Stimulated activated CD4-positive, alpha-beta T cell treated with anti-CD3 and anti-CD28 coated beads, Interleukin-4, amount 100 ng/mL, for 1 hour (primary cell): ENCODE measurements around the gene OPN4.

Experiments
- DNase-seq: peaks from one replicate; pipeline ENCODE4 v3.0.0-alpha.2; 2020

The OPN4 gene

GRCh38 chr10:86705905-86706304 is 51.6 kb downstream of the OPN4 start:
- no peak for DNase-seq

- DNase-seq = no peak
Measured at GRCh38 chr10:86706401-86706841, 52.1 kb downstream of the OPN4 start.

- no peak for DNase-seq
Measured at GRCh38 chr10:86706977-86707376, 52.6 kb downstream of the OPN4 start.

- no peak for DNase-seq
Measured at GRCh38 chr10:86707505-86707904, 53.2 kb downstream of the OPN4 start.

- DNase-seq = no peak
Measured at GRCh38 chr10:86708068-86708782, 53.9 kb downstream of the OPN4 start.

- DNase-seq = no peak
Measured at GRCh38 chr10:86708783-86709380, 54.5 kb downstream of the OPN4 start.

GRCh38 chr10:86709396-86710185 is 55.2 kb downstream of the OPN4 start:
- DNase-seq = no peak

- DNase-seq = peak; percentile 83
Measured at GRCh38 chr10:86710987-86711512, 56.7 kb downstream of the OPN4 start.

GRCh38 chr10:86711513-86712316 is 57.4 kb downstream of the OPN4 start:
- DNase-seq = peak; percentile 62

- DNase-seq = no peak
Measured at GRCh38 chr10:86712317-86712707, 58.0 kb downstream of the OPN4 start.

- no peak for DNase-seq
Measured at GRCh38 chr10:86715156-86715795, 60.9 kb downstream of the OPN4 start.

- no peak for DNase-seq
Measured at GRCh38 chr10:86715836-86716235, 61.5 kb downstream of the OPN4 start.
